ENCODE results near the gene FGF14. TPM values are rescaled to one million over a fixed set of nuclear protein-coding genes. Genes with fewer than 3 reads are reported as not detected.

FGF14 gene
- total RNA-seq, 2 experiments from 2014 or later = not detected

GRCh38 chr13:101773062-101773461 is 628.8 kb downstream of the FGF14 start:
- TF ChIP-seq EZH2phosphoT487 (IDR thresholded peaks at IDR 0.05; ENCODE audit: borderline replicate concordance, low read depth, low read length) = no peak
- TF ChIP-seq CTCF (conservative IDR thresholded peaks at IDR 0.05; ENCODE audit: low read length) = no peak
- Histone ChIP-seq H3K27ac (ENCODE audit: low read depth, low read length, poor library complexity, severe bottlenecking) (no peak overlapping the region), H3K9me2 (ENCODE audit: insufficient read depth, low read length) (no peaks in the 10 kb centered on the region), H4K20me1 (ENCODE audit: insufficient read depth, low read length) (no peaks in the 10 kb centered on the region), H2AFZ (ENCODE audit: low read length) (no peak overlapping the region), H3K4me3 (ENCODE audit: low read depth, low read length, poor library complexity, severe bottlenecking) (no peak overlapping the region), H3K36me3 (ENCODE audit: insufficient read depth, low read length) (no peaks in the 10 kb centered on the region), H3K4me1 (ENCODE audit: insufficient read depth, low read length, poor library complexity, severe bottlenecking) (no peaks in the 10 kb centered on the region), H3K79me2 (ENCODE audit: insufficient read depth, low read depth, low read length) (no peaks in the 10 kb centered on the region), H3K9me3 (ENCODE audit: low read length) (no peaks in the 10 kb centered on the region), H3K4me2 (ENCODE audit: low read length) (no peak overlapping the region)
- intact Hi-C loops (cut with micrococcal nuclease; ENCODE audit: unreplicated experiment) = no loop called here
- no peak for DNase-seq (ENCODE audit: low spot score)
- POLR2A ChIA-PET = interaction anchor here (0.7 kb wide), 1 partner anchor 166 kb away, joined by 3 read pairs; no protein-coding TSS in a partner anchor
- BruUV-seq (replicated peaks) = no TSS peak
- CTCF ChIA-PET (ENCODE audit: unreplicated experiment) = no interaction called here

DNA sequence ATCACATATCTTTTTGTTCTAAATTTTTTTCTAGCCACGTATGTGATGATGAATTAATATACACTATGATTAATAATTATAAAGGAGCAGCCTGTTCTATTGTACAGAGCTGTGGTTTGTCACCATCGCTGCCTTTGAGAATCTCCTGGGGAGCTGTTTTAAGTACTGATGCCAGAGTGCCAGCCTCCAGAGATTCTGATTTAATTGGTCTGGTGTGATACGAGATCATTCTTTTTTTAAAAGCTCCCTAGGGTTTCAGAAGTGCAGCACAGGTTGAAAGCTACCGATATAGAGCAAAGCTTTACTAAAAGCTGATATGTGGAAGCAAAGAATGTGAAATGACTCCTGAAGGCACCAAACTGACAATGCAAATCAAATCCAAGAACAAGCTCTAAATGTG is 634.7 kb downstream of the FGF14 start:
- no peaks in the 10 kb centered on the region for H3K9me3 ChIP-seq (ENCODE audit: low read length)
- DNase-seq (ENCODE audit: low spot score) = no peak
- H3K9me2 ChIP-seq (ENCODE audit: insufficient read depth, low read length) = no peaks in the 10 kb centered on the region
- no TSS peak for BruUV-seq (replicated peaks)
- TF ChIP-seq EZH2phosphoT487 (IDR thresholded peaks at IDR 0.05; ENCODE audit: borderline replicate concordance, low read depth, low read length) (no peak), CTCF (conservative IDR thresholded peaks at IDR 0.05; ENCODE audit: low read length) (no peak)
- ChIA-PET CTCF (ENCODE audit: unreplicated experiment) (no interaction called here), POLR2A (interaction anchor here (0.6 kb wide), 1 partner anchor 252 kb away, joined by 3 read pairs; no protein-coding TSS in a partner anchor)
- H3K36me3 ChIP-seq (ENCODE audit: insufficient read depth, low read length) = no peaks in the 10 kb centered on the region
- no peak overlapping the region for H3K4me3 ChIP-seq (ENCODE audit: low read depth, low read length, poor library complexity, severe bottlenecking)
- intact Hi-C loops (cut with micrococcal nuclease; ENCODE audit: unreplicated experiment) = no loop called here
- no peaks in the 10 kb centered on the region for H4K20me1 ChIP-seq (ENCODE audit: insufficient read depth, low read length)
- no peak overlapping the region for H3K4me2 ChIP-seq (ENCODE audit: low read length)
- no peaks in the 10 kb centered on the region for H3K79me2 ChIP-seq (ENCODE audit: insufficient read depth, low read depth, low read length)
- H2AFZ ChIP-seq (ENCODE audit: low read length) = no peak overlapping the region
- H3K27ac ChIP-seq (ENCODE audit: low read depth, low read length, poor library complexity, severe bottlenecking) = no peak overlapping the region
- H3K4me1 ChIP-seq (ENCODE audit: insufficient read depth, low read length, poor library complexity, severe bottlenecking) = no peaks in the 10 kb centered on the region

- Histone ChIP-seq H3K27ac (ENCODE audit: low read depth, low read length, poor library complexity, severe bottlenecking) (no peak overlapping the region), H3K4me1 (ENCODE audit: insufficient read depth, low read length, poor library complexity, severe bottlenecking) (no peaks in the 10 kb centered on the region), H4K20me1 (ENCODE audit: insufficient read depth, low read length) (no peaks in the 10 kb centered on the region), H2AFZ (ENCODE audit: low read length) (no peak overlapping the region), H3K9me3 (ENCODE audit: low read length) (no peaks in the 10 kb centered on the region), H3K4me2 (ENCODE audit: low read length) (no peak overlapping the region), H3K79me2 (ENCODE audit: insufficient read depth, low read depth, low read length) (no peaks in the 10 kb centered on the region), H3K4me3 (ENCODE audit: low read depth, low read length, poor library complexity, severe bottlenecking) (no peak overlapping the region), H3K9me2 (ENCODE audit: insufficient read depth, low read length) (no peaks in the 10 kb centered on the region), H3K36me3 (ENCODE audit: insufficient read depth, low read length) (no peaks in the 10 kb centered on the region)
- TF ChIP-seq EZH2phosphoT487 (IDR thresholded peaks at IDR 0.05; ENCODE audit: borderline replicate concordance, low read depth, low read length) = no peak
- no peak for TF ChIP-seq CTCF (conservative IDR thresholded peaks at IDR 0.05; ENCODE audit: low read length)
- POLR2A ChIA-PET = no interaction called here
- BruUV-seq (replicated peaks) = no TSS peak
- intact Hi-C loops (cut with micrococcal nuclease; ENCODE audit: unreplicated experiment) = no loop called here
- CTCF ChIA-PET (ENCODE audit: unreplicated experiment) = no interaction called here
- no peak for DNase-seq (ENCODE audit: low spot score)
Observed at GRCh38 chr13:101763191-101763590, 638.7 kb downstream of the FGF14 start.
